Liver (tissue), 9 donors: ENCODE data around the gene SLC4A3. TPM values are rescaled to one million over a fixed set of nuclear protein-coding genes. Genes with fewer than 3 reads are reported as not detected.

ENCODE experiments used
- DNase-seq: peaks from one replicate; pipeline ENCODE4 v3.0.0-alpha.2; 2017; ENCODE audit warnings: low spot score
- H3K27ac ChIP-seq, 2 donors: one replicate each; pipeline ENCODE4 v1.7.0; 2013; ENCODE audit warnings: inconsistent platforms in 2 of 2, low read length in 2 of 2, control low read depth in 1 of 2, low read depth in 1 of 2, mild to moderate bottlenecking in 1 of 2
- H3K27me3 ChIP-seq, 4 donors: one replicate each; pipeline versions ENCODE4 v1.6.1 to v1.7.0; 2013; ENCODE audit warnings: low read length in 3 of 4, inconsistent platforms in 1 of 4, mild to moderate bottlenecking in 1 of 4, moderate library complexity in 1 of 4; ENCODE audit not compliant: control insufficient read depth in 4 of 4, insufficient read depth in 4 of 4
- H3K36me3 ChIP-seq, 4 donors: one replicate each; pipeline versions ENCODE4 v1.6.1 to v1.7.0; 2013; ENCODE audit warnings: low read length in 3 of 4, mild to moderate bottlenecking in 3 of 4, low read depth in 1 of 4, moderate library complexity in 1 of 4; ENCODE audit not compliant: control insufficient read depth in 4 of 4, insufficient read depth in 3 of 4
- H3K4me1 ChIP-seq, 4 donors: one replicate each; pipeline versions ENCODE4 v1.6.1 to v1.7.0; 2013; ENCODE audit warnings: low read length in 3 of 4, mild to moderate bottlenecking in 3 of 4, moderate library complexity in 1 of 4; ENCODE audit not compliant: control insufficient read depth in 4 of 4, insufficient read depth in 4 of 4
- H3K4me3 ChIP-seq, 3 donors: one replicate each; pipeline versions ENCODE4 v1.6.1 to v1.7.0; 2013; ENCODE audit warnings: low read length in 3 of 3, control low read depth in 1 of 3, low read depth in 1 of 3, mild to moderate bottlenecking in 1 of 3
- H3K9ac ChIP-seq, 2 donors: one replicate each; pipeline ENCODE4 v1.7.0; 2013; ENCODE audit warnings: low read length in 2 of 2, mild to moderate bottlenecking in 2 of 2, moderate library complexity in 2 of 2, control low read depth in 1 of 2, low read depth in 1 of 2
- H3K9me3 ChIP-seq, 4 donors: one replicate each; pipeline versions ENCODE4 v1.6.1 to v1.7.0; 2013; ENCODE audit warnings: low read length in 3 of 4; ENCODE audit not compliant: control insufficient read depth in 4 of 4
- FOXA1 ChIP-seq: IDR thresholded peaks from 2 replicates; pipeline ENCODE4 v1.6.1; 2016; ENCODE audit warnings: antibody characterized with exemption
- FOXA2 ChIP-seq: IDR thresholded peaks from 2 replicates; pipeline ENCODE4 v1.6.1; 2016; ENCODE audit warnings: antibody characterized with exemption
- GABPA ChIP-seq, 2 donors: IDR thresholded peaks in 1 of 2; conservative IDR thresholded peaks in 1 of 2; 2 replicates each; pipeline ENCODE4 v1.6.1; 2016; ENCODE audit warnings: antibody characterized with exemption in 2 of 2, mild to moderate bottlenecking in 1 of 2, moderate library complexity in 1 of 2
- HNF4A ChIP-seq, 2 donors: conservative IDR thresholded peaks; 2 replicates each; pipeline ENCODE4 v1.6.1; 2016; ENCODE audit warnings: antibody characterized with exemption in 2 of 2, mild to moderate bottlenecking in 2 of 2
- HNF4G ChIP-seq: IDR thresholded peaks from 2 replicates; pipeline ENCODE4 v1.6.1; 2016; ENCODE audit warnings: antibody characterized with exemption
- JUND ChIP-seq, 2 donors: IDR thresholded peaks; 2 replicates each; pipeline ENCODE4 v1.6.1; 2016; ENCODE audit warnings: antibody characterized with exemption in 2 of 2
- NR2F2 ChIP-seq: IDR thresholded peaks from 2 replicates; pipeline ENCODE4 v1.6.1; 2016; ENCODE audit warnings: antibody characterized with exemption
- RAD21 ChIP-seq, 2 donors: IDR thresholded peaks; 2 replicates each; pipeline ENCODE4 v1.6.1; 2016; ENCODE audit warnings: antibody characterized with exemption in 2 of 2, mild to moderate bottlenecking in 2 of 2
- RXRA ChIP-seq, 2 donors: IDR thresholded peaks; 2 replicates each; pipeline ENCODE4 v1.6.1; 2017 to 2018; ENCODE audit warnings: antibody characterized with exemption in 2 of 2, mild to moderate bottlenecking in 1 of 2
- SP1 ChIP-seq: IDR thresholded peaks from 2 replicates; pipeline ENCODE4 v1.6.1; 2018; ENCODE audit warnings: antibody characterized with exemption, mild to moderate bottlenecking
- TAF1 ChIP-seq: conservative IDR thresholded peaks from 2 replicates; pipeline ENCODE4 v1.6.1; 2016; ENCODE audit warnings: antibody characterized with exemption, mild to moderate bottlenecking
- YY1 ChIP-seq: IDR thresholded peaks from 2 replicates; pipeline ENCODE4 v1.6.1; 2016; ENCODE audit warnings: antibody characterized with exemption, mild to moderate bottlenecking
- WGBS: extraction: QIAGEN DNeasy Blood & Tissue Kit; methylation state at CpG from one replicate; pipeline ENCODE4 v1.1.7; 2013; 5-methylcytosine and 5-hydroxymethylcytosine counted together
- polyA plus RNA-seq, 2 donors: library from polyadenylated mRNA; stranded (reverse) in 1 of 2; unstranded in 1 of 2; fragments of 200-250 nt in 1 of 2; fragments of >200 nt in 1 of 2; fragmentation: Nextera tagmentation in 1 of 2; extraction: Ambion mirVana in 1 of 2; gene quantifications; one replicate each; pipeline versions ENCODE4 v1.2.1 to v1.2.3, GENCODE V29; 2013 to 2015
- total RNA-seq, 2 donors: library from RNA; depleted of rRNA; stranded (reverse); fragments of >200 nt; gene quantifications; one replicate each; pipeline ENCODE4 v1.2.3, GENCODE V29; 2014
- TF ChIP-seq, protein P1 (sequence below): IDR thresholded peaks from 2 replicates; pipeline ENCODE4 v1.6.1; 2016; ENCODE audit warnings: antibody characterized with exemption, mild to moderate bottlenecking
- TF ChIP-seq, protein P2 (sequence below): IDR thresholded peaks from 2 replicates; pipeline ENCODE4 v1.6.1; 2016; ENCODE audit warnings: antibody characterized with exemption
- TF ChIP-seq, protein P3 (sequence below): IDR thresholded peaks from 2 replicates; pipeline ENCODE4 v1.6.1; 2016; ENCODE audit warnings: antibody characterized with exemption
- TF ChIP-seq, protein P4 (sequence below): IDR thresholded peaks from 2 replicates; pipeline ENCODE4 v1.6.1; 2016; ENCODE audit warnings: antibody characterized with exemption
- TF ChIP-seq, protein P5 (sequence below): fragments of 150-350 bp; IDR thresholded peaks from 2 replicates; pipeline ENCODE4 v1.5.1; 2017; ENCODE audit warnings: improper control_type of control experiment, low read depth, low read length; ENCODE audit not compliant: missing input control
- donor health status: healthy.
- donor health status: healthy.
- donor health status: healthy.
- donor health status: healthy.
- donor health status: healthy.

Gene SLC4A3
- total and polyA plus RNA-seq, 4 donors: 0.08 to 0.19 (median 0.08) TPM

DNA sequence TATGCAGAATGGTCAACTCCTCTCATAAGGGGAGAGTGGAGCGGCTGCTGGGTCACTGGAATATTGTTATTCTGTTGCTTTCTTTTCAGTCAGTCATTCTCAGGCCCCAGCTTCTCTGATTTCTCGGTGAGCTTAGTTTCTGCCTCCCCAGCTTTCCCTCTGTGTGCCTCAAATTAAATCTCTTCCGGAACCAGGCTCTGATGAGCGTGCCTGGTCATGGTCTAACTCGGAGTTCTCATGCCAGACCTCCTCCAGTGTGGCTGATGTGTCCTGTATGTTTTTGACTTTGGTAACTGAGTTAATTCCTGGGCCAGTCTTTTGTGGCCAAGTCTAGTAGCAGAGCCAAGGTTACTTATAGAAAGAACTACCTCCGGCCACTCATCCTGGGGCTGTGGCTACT is 34.7 kb upstream of the SLC4A3 start (continued):
- TF ChIP-seq, protein P1, sequence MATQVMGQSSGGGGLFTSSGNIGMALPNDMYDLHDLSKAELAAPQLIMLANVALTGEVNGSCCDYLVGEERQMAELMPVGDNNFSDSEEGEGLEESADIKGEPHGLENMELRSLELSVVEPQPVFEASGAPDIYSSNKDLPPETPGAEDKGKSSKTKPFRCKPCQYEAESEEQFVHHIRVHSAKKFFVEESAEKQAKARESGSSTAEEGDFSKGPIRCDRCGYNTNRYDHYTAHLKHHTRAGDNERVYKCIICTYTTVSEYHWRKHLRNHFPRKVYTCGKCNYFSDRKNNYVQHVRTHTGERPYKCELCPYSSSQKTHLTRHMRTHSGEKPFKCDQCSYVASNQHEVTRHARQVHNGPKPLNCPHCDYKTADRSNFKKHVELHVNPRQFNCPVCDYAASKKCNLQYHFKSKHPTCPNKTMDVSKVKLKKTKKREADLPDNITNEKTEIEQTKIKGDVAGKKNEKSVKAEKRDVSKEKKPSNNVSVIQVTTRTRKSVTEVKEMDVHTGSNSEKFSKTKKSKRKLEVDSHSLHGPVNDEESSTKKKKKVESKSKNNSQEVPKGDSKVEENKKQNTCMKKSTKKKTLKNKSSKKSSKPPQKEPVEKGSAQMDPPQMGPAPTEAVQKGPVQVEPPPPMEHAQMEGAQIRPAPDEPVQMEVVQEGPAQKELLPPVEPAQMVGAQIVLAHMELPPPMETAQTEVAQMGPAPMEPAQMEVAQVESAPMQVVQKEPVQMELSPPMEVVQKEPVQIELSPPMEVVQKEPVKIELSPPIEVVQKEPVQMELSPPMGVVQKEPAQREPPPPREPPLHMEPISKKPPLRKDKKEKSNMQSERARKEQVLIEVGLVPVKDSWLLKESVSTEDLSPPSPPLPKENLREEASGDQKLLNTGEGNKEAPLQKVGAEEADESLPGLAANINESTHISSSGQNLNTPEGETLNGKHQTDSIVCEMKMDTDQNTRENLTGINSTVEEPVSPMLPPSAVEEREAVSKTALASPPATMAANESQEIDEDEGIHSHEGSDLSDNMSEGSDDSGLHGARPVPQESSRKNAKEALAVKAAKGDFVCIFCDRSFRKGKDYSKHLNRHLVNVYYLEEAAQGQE: no peak

DNA sequence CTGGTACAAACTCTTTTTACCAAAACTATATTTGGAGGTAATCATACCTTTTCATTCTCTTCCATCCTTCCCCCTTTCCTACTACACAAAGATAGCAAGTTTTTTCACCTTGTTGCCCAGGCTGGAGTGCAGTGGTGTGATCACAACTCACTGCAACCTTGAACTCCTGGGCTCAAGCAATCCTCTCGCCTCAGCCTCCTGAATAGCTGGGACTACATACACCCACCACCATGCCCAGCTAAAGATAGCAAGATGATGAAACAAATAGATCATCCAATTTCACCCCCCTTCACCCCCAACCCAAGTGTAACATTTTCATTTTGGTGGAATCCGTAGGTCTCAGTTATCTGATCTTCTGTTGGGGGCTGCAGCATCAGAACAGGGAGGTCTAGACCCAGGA is 34.3 kb upstream of the SLC4A3 start:
- Histone ChIP-seq H3K27me3 (no peaks in the 10 kb centered on the region), H3K27ac (no peak overlapping the region), H3K36me3 (no peaks in the 10 kb centered on the region), H3K9ac (no peak overlapping the region), H3K4me1 (peaks cover 0 to 6% (median 5%) of the 10 kb centered on the region in 4 donors), H3K4me3 (no peak overlapping the region), H3K9me3 (no peaks in the 10 kb centered on the region)
- no peak for DNase-seq
- 76% methylated on average over 2 of the region's 2 CpGs for WGBS
- no peak for TF ChIP-seq GABPA (IDR thresholded peaks at IDR 0.05 in 1 of 2, conservative IDR thresholded peaks at IDR 0.05 in 1 of 2)
- TF ChIP-seq NR2F2: no peak
- TF ChIP-seq SP1: no peak
- TF ChIP-seq, protein P2, sequence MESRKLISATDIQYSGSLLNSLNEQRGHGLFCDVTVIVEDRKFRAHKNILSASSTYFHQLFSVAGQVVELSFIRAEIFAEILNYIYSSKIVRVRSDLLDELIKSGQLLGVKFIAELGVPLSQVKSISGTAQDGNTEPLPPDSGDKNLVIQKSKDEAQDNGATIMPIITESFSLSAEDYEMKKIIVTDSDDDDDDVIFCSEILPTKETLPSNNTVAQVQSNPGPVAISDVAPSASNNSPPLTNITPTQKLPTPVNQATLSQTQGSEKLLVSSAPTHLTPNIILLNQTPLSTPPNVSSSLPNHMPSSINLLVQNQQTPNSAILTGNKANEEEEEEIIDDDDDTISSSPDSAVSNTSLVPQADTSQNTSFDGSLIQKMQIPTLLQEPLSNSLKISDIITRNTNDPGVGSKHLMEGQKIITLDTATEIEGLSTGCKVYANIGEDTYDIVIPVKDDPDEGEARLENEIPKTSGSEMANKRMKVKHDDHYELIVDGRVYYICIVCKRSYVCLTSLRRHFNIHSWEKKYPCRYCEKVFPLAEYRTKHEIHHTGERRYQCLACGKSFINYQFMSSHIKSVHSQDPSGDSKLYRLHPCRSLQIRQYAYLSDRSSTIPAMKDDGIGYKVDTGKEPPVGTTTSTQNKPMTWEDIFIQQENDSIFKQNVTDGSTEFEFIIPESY: no peak
- TF ChIP-seq RAD21 (IDR thresholded peaks at IDR 0.05): no peak

DNA sequence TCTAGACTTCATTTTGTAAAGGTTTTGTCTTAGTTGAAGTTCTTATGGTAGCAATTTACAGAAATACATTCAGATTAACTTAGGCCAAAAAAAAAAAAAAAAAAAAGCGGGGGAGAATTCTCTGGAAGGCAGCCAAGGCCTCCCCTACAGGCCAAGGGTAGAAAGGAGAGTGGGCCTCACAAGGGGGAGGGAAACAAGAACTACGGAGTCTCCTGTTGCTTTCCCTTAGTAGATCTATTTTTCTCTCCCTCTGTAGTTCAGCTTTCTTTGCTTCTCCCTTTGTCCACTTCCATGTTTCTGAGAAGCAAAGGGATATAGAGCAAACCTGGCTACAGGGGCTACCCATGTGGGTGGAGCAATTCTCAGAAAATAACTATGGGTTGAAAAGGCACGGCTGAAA is 32.2 kb upstream of the SLC4A3 start:
- 76% methylated on average over 3 of the region's 3 CpGs for whole genome bisulfite sequencing
- no peaks in the 10 kb centered on the region for H3K9me3 ChIP-seq
- H3K27me3 ChIP-seq: no peaks in the 10 kb centered on the region
- peaks cover 0 to 9% (median 7%) of the 10 kb centered on the region in 4 donors for H3K4me1 ChIP-seq
- H3K36me3 ChIP-seq: no peaks in the 10 kb centered on the region
- H3K9ac ChIP-seq: no peak overlapping the region
- no peak overlapping the region for H3K4me3 ChIP-seq
- no peak for DNase-seq
- no peak overlapping the region for H3K27ac ChIP-seq
- TF ChIP-seq, protein P3, sequence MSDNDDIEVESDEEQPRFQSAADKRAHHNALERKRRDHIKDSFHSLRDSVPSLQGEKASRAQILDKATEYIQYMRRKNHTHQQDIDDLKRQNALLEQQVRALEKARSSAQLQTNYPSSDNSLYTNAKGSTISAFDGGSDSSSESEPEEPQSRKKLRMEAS: no peak
- TF ChIP-seq, protein P2: no peak
- TF ChIP-seq, protein P4, sequence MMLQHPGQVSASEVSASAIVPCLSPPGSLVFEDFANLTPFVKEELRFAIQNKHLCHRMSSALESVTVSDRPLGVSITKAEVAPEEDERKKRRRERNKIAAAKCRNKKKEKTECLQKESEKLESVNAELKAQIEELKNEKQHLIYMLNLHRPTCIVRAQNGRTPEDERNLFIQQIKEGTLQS: no peak
- TF ChIP-seq GABPA (IDR thresholded peaks at IDR 0.05 in 1 of 2, conservative IDR thresholded peaks at IDR 0.05 in 1 of 2): no peak
- TF ChIP-seq RXRA (IDR thresholded peaks at IDR 0.05): no peak
- TF ChIP-seq, protein P5, sequence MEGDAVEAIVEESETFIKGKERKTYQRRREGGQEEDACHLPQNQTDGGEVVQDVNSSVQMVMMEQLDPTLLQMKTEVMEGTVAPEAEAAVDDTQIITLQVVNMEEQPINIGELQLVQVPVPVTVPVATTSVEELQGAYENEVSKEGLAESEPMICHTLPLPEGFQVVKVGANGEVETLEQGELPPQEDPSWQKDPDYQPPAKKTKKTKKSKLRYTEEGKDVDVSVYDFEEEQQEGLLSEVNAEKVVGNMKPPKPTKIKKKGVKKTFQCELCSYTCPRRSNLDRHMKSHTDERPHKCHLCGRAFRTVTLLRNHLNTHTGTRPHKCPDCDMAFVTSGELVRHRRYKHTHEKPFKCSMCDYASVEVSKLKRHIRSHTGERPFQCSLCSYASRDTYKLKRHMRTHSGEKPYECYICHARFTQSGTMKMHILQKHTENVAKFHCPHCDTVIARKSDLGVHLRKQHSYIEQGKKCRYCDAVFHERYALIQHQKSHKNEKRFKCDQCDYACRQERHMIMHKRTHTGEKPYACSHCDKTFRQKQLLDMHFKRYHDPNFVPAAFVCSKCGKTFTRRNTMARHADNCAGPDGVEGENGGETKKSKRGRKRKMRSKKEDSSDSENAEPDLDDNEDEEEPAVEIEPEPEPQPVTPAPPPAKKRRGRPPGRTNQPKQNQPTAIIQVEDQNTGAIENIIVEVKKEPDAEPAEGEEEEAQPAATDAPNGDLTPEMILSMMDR: no peak
- TF ChIP-seq FOXA1: no peak
- no peak for TF ChIP-seq HNF4G
- TF ChIP-seq JUND (IDR thresholded peaks at IDR 0.05): no peak
- no peak for TF ChIP-seq SP1
- no peak for TF ChIP-seq TAF1
- no peak for TF ChIP-seq HNF4A (conservative IDR thresholded peaks at IDR 0.05)
- TF ChIP-seq RAD21 (IDR thresholded peaks at IDR 0.05): no peak
- TF ChIP-seq YY1: no peak
- no peak for TF ChIP-seq FOXA2
- TF ChIP-seq NR2F2: no peak
- TF ChIP-seq, protein P1: no peak
